Measurements from ENCODE around the gene RAE1. TPM values are rescaled to one million over a fixed set of nuclear protein-coding genes. Genes with fewer than 3 reads are reported as not detected.

RAE1 gene
- total and polyA plus RNA-seq, 2 experiments from 2014 or later: 35.4 to 43.3 TPM

GRCh38 chr20:57374931-57375651 is 24.0 kb downstream of the RAE1 start:
- peaks cover 15% of the 10 kb centered on the region for H3K27me3 Mint-ChIP-seq (ENCODE audit: insufficient read depth, low read depth, poor library complexity)
- peaks cover 90% of the 10 kb centered on the region for H3K36me3 Mint-ChIP-seq (ENCODE audit: low read depth)
- no peak overlapping the region for H3K4me3 Mint-ChIP-seq
- peaks cover 7% of the 10 kb centered on the region for H3K4me1 ChIP-seq (ENCODE audit: insufficient read depth)
- no peak overlapping the region for H3K4me2 ChIP-seq
- H3K79me2 ChIP-seq (replicated peaks; ENCODE audit: insufficient read depth): no peaks in the 10 kb centered on the region; the same call in 1 of the 2 replicates
- H3K4me1 Mint-ChIP-seq: peaks cover 21% of the 10 kb centered on the region
- H3F3A ChIP-seq (replicated peaks; ENCODE audit: low read depth): no peaks in the 10 kb centered on the region
- no peak overlapping the region for H2AFZ ChIP-seq
- H3K27me3 ChIP-seq (ENCODE audit: insufficient read depth): no peaks in the 10 kb centered on the region
- peaks cover 15% of the 10 kb centered on the region; the same call in 1 of the 2 replicates for H4K20me1 ChIP-seq (replicated peaks; ENCODE audit: insufficient read depth)
- ATAC-seq: no peak
- no peaks in the 10 kb centered on the region for H3K9me3 Mint-ChIP-seq
- TF ChIP-seq NANOG (IDR thresholded peaks at IDR 0.05; ENCODE audit: borderline replicate concordance): no peak
- TF ChIP-seq, protein P1, sequence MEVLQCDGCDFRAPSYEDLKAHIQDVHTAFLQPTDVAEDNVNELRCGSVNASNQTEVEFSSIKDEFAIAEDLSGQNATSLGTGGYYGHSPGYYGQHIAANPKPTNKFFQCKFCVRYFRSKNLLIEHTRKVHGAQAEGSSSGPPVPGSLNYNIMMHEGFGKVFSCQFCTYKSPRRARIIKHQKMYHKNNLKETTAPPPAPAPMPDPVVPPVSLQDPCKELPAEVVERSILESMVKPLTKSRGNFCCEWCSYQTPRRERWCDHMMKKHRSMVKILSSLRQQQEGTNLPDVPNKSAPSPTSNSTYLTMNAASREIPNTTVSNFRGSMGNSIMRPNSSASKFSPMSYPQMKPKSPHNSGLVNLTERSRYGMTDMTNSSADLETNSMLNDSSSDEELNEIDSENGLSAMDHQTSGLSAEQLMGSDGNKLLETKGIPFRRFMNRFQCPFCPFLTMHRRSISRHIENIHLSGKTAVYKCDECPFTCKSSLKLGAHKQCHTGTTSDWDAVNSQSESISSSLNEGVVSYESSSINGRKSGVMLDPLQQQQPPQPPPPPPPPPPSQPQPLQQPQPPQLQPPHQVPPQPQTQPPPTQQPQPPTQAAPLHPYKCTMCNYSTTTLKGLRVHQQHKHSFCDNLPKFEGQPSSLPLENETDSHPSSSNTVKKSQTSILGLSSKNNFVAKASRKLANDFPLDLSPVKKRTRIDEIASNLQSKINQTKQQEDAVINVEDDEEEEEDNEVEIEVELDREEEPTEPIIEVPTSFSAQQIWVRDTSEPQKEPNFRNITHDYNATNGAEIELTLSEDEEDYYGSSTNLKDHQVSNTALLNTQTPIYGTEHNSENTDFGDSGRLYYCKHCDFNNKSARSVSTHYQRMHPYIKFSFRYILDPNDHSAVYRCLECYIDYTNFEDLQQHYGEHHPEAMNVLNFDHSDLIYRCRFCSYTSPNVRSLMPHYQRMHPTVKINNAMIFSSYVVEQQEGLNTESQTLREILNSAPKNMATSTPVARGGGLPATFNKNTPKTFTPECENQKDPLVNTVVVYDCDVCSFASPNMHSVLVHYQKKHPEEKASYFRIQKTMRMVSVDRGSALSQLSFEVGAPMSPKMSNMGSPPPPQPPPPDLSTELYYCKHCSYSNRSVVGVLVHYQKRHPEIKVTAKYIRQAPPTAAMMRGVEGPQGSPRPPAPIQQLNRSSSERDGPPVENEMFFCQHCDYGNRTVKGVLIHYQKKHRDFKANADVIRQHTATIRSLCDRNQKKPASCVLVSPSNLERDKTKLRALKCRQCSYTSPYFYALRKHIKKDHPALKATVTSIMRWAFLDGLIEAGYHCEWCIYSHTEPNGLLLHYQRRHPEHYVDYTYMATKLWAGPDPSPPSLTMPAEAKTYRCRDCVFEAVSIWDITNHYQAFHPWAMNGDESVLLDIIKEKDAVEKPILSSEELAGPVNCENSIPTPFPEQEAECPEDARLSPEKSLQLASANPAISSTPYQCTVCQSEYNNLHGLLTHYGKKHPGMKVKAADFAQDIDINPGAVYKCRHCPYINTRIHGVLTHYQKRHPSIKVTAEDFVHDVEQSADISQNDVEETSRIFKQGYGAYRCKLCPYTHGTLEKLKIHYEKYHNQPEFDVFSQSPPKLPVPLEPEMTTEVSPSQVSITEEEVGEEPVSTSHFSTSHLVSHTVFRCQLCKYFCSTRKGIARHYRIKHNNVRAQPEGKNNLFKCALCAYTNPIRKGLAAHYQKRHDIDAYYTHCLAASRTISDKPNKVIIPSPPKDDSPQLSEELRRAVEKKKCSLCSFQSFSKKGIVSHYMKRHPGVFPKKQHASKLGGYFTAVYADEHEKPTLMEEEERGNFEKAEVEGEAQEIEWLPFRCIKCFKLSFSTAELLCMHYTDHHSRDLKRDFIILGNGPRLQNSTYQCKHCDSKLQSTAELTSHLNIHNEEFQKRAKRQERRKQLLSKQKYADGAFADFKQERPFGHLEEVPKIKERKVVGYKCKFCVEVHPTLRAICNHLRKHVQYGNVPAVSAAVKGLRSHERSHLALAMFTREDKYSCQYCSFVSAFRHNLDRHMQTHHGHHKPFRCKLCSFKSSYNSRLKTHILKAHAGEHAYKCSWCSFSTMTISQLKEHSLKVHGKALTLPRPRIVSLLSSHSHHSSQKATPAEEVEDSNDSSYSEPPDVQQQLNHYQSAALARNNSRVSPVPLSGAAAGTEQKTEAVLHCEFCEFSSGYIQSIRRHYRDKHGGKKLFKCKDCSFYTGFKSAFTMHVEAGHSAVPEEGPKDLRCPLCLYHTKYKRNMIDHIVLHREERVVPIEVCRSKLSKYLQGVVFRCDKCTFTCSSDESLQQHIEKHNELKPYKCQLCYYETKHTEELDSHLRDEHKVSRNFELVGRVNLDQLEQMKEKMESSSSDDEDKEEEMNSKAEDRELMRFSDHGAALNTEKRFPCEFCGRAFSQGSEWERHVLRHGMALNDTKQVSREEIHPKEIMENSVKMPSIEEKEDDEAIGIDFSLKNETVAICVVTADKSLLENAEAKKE (CRISPR knock-in tag; IDR thresholded peaks at IDR 0.05): no peak
- TF ChIP-seq CREB1 (CRISPR knock-in tag; IDR thresholded peaks at IDR 0.05; ENCODE audit: low read depth): no peak
- no peak for TF ChIP-seq EZH2 (IDR thresholded peaks at IDR 0.05; ENCODE audit: low read depth, unreplicated experiment)
- no peak for TF ChIP-seq EZH2phosphoT487 (IDR thresholded peaks at IDR 0.05; ENCODE audit: unreplicated experiment)
- no peak for TF ChIP-seq POLR2AphosphoS5 (IDR thresholded peaks at IDR 0.05; ENCODE audit: low read depth)
- TF ChIP-seq, protein P2, sequence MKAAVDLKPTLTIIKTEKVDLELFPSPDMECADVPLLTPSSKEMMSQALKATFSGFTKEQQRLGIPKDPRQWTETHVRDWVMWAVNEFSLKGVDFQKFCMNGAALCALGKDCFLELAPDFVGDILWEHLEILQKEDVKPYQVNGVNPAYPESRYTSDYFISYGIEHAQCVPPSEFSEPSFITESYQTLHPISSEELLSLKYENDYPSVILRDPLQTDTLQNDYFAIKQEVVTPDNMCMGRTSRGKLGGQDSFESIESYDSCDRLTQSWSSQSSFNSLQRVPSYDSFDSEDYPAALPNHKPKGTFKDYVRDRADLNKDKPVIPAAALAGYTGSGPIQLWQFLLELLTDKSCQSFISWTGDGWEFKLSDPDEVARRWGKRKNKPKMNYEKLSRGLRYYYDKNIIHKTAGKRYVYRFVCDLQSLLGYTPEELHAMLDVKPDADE (IDR thresholded peaks at IDR 0.05): no peak
- TF ChIP-seq, protein P3, sequence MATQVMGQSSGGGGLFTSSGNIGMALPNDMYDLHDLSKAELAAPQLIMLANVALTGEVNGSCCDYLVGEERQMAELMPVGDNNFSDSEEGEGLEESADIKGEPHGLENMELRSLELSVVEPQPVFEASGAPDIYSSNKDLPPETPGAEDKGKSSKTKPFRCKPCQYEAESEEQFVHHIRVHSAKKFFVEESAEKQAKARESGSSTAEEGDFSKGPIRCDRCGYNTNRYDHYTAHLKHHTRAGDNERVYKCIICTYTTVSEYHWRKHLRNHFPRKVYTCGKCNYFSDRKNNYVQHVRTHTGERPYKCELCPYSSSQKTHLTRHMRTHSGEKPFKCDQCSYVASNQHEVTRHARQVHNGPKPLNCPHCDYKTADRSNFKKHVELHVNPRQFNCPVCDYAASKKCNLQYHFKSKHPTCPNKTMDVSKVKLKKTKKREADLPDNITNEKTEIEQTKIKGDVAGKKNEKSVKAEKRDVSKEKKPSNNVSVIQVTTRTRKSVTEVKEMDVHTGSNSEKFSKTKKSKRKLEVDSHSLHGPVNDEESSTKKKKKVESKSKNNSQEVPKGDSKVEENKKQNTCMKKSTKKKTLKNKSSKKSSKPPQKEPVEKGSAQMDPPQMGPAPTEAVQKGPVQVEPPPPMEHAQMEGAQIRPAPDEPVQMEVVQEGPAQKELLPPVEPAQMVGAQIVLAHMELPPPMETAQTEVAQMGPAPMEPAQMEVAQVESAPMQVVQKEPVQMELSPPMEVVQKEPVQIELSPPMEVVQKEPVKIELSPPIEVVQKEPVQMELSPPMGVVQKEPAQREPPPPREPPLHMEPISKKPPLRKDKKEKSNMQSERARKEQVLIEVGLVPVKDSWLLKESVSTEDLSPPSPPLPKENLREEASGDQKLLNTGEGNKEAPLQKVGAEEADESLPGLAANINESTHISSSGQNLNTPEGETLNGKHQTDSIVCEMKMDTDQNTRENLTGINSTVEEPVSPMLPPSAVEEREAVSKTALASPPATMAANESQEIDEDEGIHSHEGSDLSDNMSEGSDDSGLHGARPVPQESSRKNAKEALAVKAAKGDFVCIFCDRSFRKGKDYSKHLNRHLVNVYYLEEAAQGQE (IDR thresholded peaks at IDR 0.05; ENCODE audit: unreplicated experiment): no peak
- no peak for TF ChIP-seq JUNB (IDR thresholded peaks at IDR 0.05; ENCODE audit: unreplicated experiment)
- TF ChIP-seq STAT1 (IDR thresholded peaks at IDR 0.05; ENCODE audit: unreplicated experiment): no peak
- no peak for TF ChIP-seq ZNF331 (CRISPR knock-in tag; IDR thresholded peaks at IDR 0.05; ENCODE audit: low read depth)
- no peak for TF ChIP-seq ZNF114 (CRISPR knock-in tag; IDR thresholded peaks at IDR 0.05)
- TF ChIP-seq, protein P4, sequence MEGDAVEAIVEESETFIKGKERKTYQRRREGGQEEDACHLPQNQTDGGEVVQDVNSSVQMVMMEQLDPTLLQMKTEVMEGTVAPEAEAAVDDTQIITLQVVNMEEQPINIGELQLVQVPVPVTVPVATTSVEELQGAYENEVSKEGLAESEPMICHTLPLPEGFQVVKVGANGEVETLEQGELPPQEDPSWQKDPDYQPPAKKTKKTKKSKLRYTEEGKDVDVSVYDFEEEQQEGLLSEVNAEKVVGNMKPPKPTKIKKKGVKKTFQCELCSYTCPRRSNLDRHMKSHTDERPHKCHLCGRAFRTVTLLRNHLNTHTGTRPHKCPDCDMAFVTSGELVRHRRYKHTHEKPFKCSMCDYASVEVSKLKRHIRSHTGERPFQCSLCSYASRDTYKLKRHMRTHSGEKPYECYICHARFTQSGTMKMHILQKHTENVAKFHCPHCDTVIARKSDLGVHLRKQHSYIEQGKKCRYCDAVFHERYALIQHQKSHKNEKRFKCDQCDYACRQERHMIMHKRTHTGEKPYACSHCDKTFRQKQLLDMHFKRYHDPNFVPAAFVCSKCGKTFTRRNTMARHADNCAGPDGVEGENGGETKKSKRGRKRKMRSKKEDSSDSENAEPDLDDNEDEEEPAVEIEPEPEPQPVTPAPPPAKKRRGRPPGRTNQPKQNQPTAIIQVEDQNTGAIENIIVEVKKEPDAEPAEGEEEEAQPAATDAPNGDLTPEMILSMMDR (conservative IDR thresholded peaks at IDR 0.05; ENCODE audit: low read depth in 2 of 2): no peak
- no peak overlapping the region for H3K27ac ChIP-seq (ENCODE audit: low read depth)
- H3K9me2 ChIP-seq (ENCODE audit: insufficient read depth): no peaks in the 10 kb centered on the region
- no peak for DNase-seq (ENCODE audit: low spot score)
- H3K4me3 ChIP-seq: no peak overlapping the region
- H3K36me3 ChIP-seq (ENCODE audit: insufficient read depth): peaks cover 43% of the 10 kb centered on the region
- peak overlapping the region; percentile 64 for H3K27ac Mint-ChIP-seq
